Measurements from ENCODE around the gene TRAPPC13.
"Not testable (repeated sequence)": the region's sequence is repeated elsewhere in the genome, so short reads cannot be mapped to it uniquely, and the experiment has no call there.

Gene TRAPPC13, protein sequence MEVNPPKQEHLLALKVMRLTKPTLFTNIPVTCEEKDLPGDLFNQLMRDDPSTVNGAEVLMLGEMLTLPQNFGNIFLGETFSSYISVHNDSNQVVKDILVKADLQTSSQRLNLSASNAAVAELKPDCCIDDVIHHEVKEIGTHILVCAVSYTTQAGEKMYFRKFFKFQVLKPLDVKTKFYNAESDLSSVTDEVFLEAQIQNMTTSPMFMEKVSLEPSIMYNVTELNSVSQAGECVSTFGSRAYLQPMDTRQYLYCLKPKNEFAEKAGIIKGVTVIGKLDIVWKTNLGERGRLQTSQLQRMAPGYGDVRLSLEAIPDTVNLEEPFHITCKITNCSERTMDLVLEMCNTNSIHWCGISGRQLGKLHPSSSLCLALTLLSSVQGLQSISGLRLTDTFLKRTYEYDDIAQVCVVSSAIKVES

DNA sequence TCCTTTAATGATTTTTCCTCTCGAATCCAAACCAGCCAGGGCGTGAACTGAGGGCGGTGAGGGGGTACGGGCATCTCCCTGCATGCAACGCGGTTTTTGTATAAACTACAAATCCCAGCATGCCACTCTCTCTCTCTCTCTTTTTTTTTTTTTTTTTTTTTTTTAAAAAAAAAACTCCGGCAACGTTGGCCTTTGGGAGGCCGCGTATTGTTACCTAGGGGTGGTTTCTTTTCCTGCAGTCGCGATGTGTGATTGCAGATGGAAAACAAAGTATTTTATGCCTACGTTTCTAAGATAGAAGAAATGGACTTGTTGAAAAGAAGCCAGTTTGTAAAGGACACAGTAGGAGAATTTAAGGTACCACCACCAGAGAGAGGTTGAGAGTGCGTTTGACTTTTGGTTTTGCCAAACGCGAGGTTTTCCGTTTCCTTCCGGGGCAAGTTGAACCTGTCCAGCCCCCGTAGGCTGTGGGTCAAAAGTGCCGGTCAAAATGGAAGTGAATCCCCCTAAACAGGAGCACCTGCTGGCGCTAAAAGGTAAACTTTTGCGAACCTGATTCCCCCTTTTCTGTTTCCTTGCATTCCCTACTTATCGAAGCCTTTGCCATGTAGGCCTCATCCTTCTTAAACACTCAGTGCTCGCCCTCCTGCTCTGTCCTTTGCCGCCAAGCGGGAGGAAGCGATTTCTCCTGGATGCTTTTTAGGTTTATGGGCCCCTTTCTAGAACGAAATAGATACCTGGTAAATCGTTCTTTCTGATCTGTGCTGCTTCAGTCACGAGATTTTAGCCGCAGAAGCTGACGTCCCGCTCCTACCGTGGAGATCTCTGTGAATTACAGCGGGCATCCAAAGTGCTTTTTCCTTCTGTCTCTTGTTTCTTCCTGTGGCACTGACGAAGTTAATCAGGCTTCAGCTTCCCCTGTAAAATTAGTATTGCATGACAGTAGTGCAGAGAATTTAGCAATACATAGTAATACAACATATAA is at the start of gene TRAPPC13, which contains the start of gene SHLD3:
Gene TRAPPC13 (plus strand): TSS at position 457 of the 985 bp plus-strand sequence. CDS start 34 bp downstream, at position 491.
Gene SHLD3 (plus strand): TSS at position 457 of the 985 bp plus-strand sequence. CDS start 4,561 bp downstream, outside the sequence.
- peak; percentile 91 for DNase-seq (ENCODE audit: low spot score)

DNA sequence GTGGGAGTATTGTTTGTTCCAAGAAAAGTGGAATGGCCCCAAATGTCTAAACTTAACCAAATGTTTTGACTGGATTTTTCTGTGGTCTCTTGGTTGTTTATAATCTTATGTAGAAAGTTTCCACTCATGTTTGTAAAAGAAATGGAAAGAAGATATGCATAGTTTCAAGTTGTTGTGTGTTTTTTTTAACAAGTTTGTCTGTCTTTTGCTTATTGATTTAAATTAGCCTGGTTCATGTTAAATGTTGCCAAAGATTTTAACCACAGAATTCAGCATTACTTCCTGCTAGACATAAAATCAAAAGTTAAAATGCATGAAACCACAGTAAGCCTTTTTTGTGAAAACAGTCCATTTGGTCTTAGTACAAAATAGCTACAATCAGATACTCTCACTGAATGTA is 47.7 kb upstream of the TRAPPC13 start:
- no peak for DNase-seq (ENCODE audit: low spot score)

DNA sequence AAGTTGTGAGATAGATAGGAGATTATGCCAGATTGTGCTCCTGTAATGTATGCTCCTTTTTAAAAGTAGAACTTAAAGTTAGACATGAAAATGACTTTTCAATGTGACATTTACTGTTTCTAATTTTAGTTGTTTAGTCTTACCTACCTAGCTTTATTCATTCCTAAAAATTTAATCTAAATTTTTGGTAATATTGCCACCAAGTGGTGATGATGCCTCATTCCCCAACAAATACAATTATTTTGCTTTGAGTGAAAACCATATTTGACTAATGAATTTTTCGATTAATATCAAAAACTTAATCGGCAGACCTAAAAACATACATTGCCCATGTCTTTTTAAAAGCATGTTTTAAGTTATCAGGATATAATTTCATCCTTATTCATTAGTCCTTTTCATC is 36.1 kb upstream of the TRAPPC13 start:
- DNase-seq (ENCODE audit: low spot score) = no peak

DNA sequence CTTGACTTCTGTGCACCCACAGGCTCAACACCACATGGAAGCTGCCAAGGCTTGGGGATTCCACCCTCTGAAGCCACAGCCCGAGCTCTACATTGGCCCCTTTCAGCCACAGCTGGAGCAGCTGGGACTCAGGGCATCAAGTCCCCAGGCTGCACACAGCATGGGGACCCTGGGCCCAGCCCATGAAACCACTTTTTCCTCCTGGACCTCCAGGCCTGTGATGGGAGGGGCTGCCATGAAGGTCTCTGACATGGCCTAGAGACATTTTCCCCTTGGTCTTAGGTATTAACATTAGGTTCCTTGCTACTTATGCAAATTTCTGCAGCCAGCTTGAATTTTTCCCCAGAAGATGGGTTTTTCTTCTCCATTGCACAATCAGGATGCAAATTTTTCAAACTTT is 23.1 kb upstream of the TRAPPC13 start:
- DNase-seq (ENCODE audit: low spot score) = not testable (repeated sequence)

DNA sequence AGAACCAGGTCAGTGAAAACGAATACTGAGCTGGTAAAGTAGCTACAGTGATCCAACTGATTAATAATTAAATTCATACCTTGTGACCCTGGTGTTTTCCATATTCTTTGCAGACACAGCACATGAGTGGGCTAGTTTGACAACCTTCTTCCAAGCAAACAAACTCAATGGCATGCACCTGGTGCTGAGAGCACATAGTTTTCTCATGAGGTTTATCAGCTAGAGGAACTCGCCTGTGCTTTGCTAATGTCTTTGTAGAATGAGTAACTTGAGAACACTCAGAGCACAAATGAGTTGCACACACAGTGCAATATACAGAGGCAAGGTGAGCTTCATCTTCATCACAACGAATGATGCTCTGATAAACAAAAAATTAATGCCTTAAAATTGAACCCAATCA is 13.3 kb upstream of the TRAPPC13 start:
- no peak for DNase-seq (ENCODE audit: low spot score)

DNA sequence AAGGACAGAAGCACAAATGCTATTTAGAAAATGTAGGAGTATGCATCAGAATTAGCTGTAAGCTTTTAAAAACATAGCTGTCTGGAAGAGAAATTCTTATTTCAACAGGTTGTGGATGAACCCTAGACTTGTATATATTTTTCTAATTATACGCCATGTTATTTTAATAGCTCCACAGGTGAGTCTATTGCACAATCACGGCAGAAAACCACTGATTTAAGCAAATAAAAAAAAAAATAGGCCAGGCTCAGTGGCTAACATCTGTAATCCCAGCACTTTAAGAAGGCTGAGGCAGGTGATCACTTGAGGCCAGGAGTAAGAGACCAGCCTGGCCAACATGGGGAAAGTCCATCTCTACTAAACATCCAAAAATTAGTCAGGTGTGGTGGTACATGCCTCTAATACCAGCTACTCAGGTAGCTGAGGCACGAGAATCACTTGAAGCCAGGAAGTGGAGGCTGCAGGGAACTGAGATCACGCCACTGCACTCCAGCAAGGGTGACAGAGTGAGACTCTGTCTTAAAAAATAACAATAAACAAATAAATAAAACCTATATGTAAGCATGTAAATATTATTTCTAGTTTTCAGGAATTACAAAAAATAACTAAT is 12.4 kb upstream of the TRAPPC13 start:
- no peak for DNase-seq (ENCODE audit: low spot score)

DNA sequence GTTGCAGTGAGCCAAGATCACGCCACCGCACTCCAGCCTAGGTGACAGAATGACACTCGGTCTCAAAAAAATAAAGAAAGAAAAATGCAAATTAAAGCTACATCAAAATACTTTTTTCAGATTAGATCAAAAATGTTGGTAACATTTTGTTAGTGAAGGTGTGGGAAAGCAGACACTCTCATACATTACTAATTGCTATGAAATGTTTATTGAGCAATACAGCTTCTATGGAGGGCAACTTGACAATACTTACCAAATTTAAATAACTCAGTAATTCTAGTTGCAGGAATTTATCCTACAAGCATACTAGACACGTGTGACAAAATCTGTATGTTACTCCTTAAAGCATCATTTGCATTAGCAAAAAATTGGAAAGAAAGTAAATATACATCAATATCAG is 4.8 kb upstream of the TRAPPC13 start:
- DNase-seq (ENCODE audit: low spot score) = no peak

DNA sequence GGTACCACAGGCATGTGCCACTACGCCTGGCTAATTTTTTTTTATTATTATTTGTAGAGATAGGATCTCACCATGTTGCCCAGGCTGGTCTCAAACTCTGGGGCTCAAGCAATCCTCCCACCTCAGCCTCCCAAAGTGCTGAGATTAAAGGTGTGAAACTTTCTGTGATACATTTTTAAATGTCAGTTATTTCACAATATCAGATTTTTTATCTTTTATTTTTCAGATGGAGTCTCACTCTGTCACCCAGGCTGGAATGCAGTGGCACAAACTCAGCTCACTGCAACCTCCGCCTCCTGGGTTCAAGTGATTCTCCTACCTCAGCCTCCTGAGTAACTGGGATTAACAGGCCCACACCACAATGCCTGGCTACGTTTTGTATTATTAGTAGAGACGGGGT is 2.9 kb upstream of the TRAPPC13 start:
- not testable (repeated sequence) for DNase-seq (ENCODE audit: low spot score)

DNA sequence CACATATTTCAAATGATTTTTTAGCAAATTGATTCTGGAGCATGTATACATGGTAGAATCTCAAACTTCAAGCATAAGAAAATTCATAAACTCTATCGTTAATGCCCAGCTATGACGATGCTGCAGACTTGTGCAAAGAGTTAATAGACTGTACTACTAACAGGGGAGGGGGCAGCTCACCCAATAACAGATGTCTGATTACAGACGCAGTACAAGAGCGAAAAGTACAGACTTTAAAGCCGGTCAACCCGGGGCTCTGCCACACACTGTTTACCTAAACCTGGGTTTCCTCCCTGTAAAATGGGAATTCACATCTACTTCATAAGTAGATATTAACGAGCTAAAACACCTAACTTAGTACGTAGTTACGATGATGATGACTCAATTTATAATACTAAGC is 1.3 kb upstream of the TRAPPC13 start:
- DNase-seq (ENCODE audit: low spot score) = peak; percentile 29

DNA sequence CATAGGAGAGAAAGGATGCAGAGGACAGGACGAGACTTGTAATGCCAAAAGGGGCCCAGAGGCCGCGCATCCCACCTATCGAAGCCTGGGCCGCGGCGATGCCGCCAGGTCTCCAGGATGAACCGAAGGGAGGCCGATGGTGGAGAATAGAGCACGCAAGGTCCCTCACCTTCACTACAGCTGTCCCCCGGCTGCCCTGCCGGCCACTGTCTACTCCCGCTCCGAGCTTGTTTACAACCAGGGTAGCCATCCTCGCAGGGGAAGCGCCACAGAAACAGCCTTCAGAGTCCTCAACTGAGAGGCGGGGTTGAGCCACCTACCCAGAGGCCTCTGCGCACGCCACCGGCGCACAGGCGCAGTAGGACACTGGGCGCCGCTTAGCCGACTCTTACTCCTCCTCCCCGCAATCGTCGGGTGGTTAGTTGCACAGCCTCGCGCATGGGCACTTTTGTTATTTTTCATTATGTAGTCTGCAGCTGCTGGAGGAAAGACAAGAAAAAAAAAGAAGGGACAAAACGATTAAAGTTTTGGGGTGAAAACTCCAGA is 729 bp upstream of the TRAPPC13 start, which contains the start of gene TRIM23:
Gene TRIM23 (minus strand): TSS at position 309 of the 546 bp plus-strand sequence. CDS start 59 bp downstream, at position 250.
- peak; percentile 94 for DNase-seq (ENCODE audit: low spot score)

DNA sequence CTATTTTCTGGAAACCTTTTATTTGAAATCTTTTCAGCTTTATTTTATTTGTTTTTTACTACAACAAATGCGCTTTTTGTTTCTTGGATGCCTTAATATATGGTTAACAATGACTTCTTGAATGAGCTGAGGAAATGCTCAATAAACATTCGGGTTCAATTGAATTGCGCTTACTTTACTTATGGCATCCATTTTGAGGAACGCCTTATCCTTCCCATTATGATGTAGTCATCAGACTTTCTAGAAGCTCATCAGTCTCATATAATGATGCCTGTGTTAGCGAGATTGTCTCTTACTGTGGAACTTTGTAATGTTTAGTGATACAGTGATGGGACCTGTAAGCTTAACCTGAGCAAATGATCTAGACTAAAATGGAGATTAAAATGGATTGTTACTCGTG is 916 bp downstream of the TRAPPC13 start:
- DNase-seq (ENCODE audit: low spot score) = peak; percentile 67

DNA sequence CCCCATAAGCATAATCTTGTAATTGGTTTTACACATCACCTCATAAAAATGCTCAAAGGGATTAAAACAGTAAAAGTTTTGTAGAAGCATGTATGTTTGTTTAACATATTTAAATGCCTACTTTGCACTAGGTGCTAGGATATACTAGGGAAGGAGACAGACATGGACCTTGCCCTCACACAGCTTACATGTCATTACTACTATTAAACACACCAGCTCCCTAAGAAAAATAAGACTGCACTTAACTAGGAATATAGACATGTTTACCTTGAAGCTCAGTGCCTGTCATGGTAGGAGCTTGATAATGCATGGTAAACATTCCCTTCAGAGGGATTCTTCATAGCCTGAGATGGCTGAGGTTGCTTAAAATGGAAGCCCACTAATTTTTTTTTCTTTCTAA is 6.2 kb downstream of the TRAPPC13 start:
- DNase-seq (ENCODE audit: low spot score) = no peak

DNA sequence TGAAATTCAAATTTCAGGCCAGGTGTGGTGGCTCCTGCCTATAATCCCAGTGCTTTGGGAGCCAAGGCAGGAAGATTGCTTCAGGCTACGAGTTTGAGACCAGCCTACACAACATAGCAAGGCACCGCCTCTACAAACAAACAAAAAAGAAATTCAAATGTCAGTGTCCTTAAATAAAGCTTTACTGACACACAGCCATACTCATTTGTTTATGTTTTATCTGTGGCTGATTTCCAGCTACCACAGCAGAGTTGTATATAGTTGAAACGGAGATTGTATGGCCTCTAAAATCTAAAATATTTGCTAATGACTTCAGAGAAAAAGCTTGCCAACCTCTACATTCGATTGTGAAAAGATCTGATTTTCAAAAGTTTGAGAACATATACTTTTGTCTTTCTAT is 15.4 kb downstream of the TRAPPC13 start:
- DNase-seq (ENCODE audit: low spot score) = no peak

DNA sequence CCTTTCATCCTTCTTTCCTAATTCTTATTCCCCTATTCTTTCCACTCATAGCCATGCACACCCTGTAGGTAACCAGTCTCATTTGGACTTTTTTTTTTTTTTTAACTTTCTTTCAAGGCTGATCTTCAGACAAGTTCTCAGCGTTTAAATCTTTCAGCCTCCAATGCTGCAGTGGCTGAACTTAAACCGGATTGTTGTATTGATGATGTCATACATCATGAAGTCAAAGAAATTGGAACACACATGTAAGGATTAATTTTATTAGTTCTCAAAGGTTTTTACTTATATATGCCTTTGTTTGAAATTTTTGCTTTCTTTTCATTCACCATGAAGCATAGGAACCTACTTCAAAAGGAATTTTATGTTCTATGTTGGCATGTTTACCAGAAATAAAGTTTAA is 22.1 kb downstream of the TRAPPC13 start:
- no peak for DNase-seq (ENCODE audit: low spot score)

DNA sequence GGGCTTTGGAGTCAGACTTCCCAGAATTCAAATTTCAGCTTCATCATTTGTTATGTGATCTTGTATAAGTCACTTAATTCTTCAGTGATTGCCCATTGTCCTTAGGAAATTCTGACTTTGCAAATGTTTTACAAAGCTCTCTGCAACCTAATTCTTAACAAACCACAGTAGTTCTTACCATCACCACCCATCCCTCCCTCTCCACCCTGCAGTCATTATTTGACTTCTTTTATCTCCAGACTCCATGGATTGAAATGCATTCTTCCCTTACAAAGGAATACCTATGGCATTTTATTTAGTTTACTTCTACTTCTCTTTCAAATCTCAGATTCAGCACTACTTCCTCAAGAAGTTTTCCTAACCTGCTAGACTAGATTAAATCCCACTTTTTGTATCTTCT is 23.1 kb downstream of the TRAPPC13 start:
- DNase-seq (ENCODE audit: low spot score) = no peak

DNA sequence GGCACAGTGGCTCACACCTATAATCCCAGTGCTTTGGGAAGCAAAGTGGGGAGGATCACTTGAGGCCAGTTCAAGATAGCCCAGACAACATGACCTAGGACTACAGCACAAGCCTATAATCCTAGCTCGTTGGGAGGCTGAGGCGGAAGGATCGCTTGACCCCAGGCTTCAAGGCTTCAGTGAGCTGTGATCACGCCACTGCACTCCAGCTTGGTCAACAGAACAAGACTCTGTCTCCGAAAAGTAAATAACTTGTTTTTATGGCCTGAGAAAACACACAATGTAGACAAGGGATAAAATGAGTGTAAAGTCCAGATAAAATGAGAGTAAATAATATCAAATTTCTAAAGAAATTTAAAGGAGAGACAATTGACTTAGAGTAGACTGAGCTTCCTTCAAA is 26.3 kb downstream of the TRAPPC13 start:
- DNase-seq (ENCODE audit: low spot score) = no peak

DNA sequence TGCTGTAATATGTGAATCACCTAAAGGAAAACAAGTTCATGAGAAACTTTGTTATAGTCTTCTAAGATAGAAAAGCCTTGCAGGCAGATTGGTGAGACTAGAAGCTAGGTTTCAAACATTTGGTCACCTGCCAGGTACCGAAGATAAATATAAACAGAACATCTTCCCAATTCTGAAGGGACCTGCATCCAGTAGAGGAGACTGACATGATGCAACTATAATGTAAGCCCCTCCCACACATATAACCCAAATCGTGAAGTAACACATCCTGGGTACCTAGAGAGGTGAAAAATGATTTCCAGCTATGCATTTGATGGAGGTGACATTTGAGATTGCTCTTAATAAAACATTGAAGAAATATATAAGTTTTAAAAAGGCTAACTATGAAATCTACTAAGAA is 29.9 kb downstream of the TRAPPC13 start:
- no peak for DNase-seq (ENCODE audit: low spot score)

DNA sequence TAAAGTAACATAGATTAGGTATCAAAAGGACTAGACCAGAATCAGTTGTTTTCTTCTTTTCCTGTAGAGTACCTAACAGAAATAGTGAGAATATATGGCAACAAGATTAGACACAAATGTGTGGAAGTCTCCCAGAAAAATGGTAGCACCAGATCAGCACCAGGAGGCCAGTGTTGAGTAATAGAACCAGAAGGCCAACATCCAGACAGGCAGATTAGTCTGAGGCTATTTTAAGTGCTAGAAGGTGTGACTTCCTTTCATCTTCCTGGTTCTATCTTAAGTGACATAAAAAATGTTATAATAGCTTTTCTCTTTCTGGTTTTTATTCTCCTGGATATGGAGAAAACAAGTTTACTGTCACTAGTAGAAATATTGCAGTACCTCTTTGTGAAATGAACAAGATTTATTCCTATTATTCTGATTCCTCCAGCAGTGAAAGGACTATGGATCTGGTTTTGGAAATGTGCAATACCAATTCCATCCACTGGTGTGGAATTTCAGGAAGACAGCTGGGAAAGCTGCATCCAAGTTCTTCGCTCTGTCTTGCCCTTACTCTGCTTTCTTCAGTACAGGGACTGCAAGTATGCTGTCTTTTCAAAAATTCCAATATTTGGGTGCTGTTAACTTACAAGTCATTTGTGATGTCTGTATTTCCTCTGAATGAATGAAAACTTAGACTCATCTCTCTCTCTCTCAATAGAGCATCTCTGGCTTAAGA is 39.1 kb downstream of the TRAPPC13 start:
- DNase-seq (ENCODE audit: low spot score) = peak; percentile 49

DNA sequence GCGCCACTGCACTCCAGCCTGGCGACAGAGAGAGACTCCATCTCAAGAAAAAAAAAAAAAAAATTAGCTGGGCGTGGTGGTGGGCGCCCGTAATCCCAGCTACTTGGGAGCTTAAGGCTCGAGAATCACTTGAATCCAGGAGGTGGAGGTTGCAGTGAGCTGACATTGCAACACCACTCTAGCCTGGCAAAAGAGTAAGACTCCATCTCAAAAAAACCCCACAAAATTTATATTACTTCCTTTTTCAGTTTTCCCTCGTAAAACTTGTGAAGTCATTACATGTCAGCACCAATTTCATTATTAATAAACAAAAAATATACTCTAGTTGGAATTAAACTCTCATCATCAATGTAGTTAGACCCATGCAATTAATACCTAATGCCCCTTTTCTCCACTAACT is 43.9 kb downstream of the TRAPPC13 start:
- DNase-seq (ENCODE audit: low spot score) = no peak

DNA sequence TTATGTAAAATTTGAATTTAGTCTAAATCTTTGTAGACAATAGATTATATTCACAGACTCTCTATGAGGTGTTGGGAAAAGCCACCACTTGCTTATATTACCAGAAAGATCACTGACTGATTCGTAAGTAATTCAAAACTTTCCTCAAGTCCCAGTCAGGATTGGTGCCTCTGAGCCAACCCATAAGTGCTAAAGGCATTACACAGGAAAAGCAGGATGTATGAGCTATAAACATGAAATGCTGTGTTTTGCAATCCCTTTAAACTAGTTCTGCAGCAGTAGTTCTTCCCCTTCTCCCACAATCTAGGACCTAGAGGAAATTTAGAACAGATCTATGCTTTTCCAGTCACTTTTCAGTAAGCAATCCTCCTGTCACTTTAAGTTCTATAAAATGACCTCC is 48.0 kb downstream of the TRAPPC13 start:
- DNase-seq (ENCODE audit: low spot score) = no peak

DNA sequence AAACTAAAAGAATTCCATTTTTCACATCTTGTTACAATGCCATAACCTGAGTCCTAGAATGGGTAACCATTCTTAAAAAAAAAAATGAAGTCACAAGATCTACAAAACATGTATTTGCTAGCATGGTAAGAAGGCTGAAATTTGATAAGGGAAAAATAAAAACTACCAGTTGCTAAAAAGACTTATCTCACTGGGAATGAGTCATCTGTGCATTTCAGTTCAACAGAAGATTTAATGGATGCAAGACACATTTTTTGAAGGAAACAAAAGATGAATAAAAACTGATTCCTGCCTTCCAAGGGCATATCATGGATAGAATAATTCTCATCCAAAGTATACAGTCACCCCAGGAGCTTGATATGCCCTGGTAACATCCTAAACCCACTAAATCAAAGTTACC is 49.9 kb downstream of the TRAPPC13 start:
- DNase-seq (ENCODE audit: low spot score) = no peak

Measured in RKO (cell line).